Forelimb muscle (tissue), 1 donor: ENCODE results near the gene DOK4. TPM values are rescaled to one million over a fixed set of nuclear protein-coding genes. Genes with fewer than 3 reads are reported as not detected.
"Not testable (repeated sequence)": the region's sequence is repeated elsewhere in the genome, so short reads cannot be mapped to it uniquely, and the experiment has no call there.

Source experiments
- DNase-seq: peaks from one replicate; pipeline ENCODE4 v3.0.0-alpha.2; 2013; ENCODE audit warnings: low read depth
- polyA plus RNA-seq: library from polyadenylated mRNA; unstranded; fragments of 120-200 nt; gene quantifications from one replicate; pipeline ENCODE4 v1.2.1, GENCODE V29; 2013; ENCODE audit not compliant: insufficient read length

The DOK4 gene
- polyA plus RNA-seq, 1 donor: 8.4 TPM

DNA sequence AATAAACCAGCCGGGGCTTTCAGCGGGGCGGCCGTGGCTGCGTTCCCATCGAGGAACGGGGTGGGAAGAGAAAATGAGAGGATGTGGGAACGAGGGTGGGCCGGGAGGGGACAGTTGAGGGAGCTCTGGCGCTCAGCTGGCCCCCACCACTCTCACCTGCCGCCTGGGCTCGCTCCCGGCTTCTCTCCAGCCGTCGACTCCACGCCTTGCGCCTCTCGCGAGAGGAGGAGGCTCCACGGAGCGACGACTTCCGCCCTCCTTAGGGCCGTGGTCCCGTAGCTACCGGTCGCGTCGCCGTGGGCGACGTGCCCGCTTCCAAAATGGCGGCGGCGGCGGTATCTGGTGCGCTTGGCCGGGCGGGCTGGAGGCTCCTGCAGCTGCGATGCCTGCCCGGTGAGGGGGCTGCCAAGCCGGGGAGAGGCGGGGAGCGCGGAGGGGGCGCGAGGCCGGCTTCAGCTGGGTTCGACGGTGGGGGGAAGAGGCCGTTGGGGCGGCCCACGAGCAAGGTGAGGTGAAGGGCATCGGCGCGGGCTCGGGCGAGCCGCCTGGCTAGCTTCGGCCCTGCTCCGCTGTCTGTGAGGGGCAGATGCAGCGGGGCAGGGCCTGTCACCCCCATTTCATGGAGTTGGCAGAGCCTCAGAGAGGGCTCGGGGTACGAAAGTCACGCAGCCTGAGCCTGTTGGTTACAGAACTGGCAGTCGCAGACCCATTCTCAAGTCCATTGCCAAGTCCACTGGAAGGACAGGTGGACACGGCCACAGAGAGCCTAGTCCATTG lies 38.9 kb downstream of the DOK4 start, which contains the start of the genes CIAPIN1 and COQ9:
CIAPIN1 (minus strand) TSS at position 200 of the 777 bp plus-strand sequence. CDS start 6,457 bp downstream, outside the sequence.
COQ9 (plus strand) TSS at position 294 of the 777 bp plus-strand sequence; CDS start at position 321, 27 bp downstream.
- peak; percentile 90 for DNase-seq

GRCh38 chr16:57446531-57447185 lies 39.6 kb downstream of the DOK4 start:
- DNase-seq: no peak

GRCh38 chr16:57445510-57445909 lies 40.8 kb downstream of the DOK4 start:
- no peak for DNase-seq

DNA sequence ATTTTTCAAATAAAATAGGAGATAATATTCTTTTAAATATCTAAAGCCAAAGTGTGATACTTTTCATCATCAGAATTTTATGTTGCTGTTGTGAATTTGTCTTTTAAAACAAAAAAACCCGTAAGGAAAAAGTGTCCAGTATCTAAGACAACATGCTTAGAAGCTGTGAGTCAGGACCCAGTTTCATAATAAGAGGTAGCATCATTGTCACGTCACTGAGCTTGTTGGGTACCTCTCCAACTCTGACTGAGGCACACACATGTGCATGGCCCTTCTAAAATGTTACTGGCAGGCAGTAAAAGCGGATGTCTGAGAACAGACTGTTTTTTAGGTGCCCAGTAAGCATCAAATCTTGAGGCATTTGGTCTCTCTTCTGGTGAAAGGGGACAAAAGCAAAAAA lies 41.6 kb downstream of the DOK4 start:
- DNase-seq: no peak

- not testable (repeated sequence) for DNase-seq
These were observed 45.7 kb downstream of the DOK4 start for GRCh38 chr16:57440551-57440950.

- DNase-seq: not testable (repeated sequence)
These were observed 46.3 kb downstream of the DOK4 start for GRCh38 chr16:57439947-57440346.

GRCh38 chr16:57435838-57436237 lies 50.5 kb downstream of the DOK4 start:
- DNase-seq: no peak

GRCh38 chr16:57434003-57434402 lies 52.3 kb downstream of the DOK4 start:
- no peak for DNase-seq

GRCh38 chr16:57432989-57433388 lies 53.3 kb downstream of the DOK4 start:
- DNase-seq: no peak

DNA sequence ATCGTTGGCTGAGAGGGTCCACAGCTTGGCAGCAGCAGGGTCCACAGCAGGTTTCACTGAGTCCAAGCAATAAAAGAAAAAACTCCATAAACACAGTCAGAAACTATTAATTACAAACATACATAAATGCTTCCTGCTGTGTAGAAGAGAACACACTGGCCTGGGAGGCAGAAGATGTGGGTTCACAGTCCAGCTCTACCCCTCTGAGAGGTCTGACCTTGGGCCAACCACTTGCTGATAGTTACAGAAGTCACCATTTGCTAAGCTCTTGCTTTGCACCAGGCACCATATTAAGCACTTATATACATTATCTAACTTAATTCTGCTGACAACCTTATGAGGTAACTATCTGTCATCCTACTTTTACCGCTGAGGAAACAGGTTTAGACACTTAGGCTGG lies 53.8 kb downstream of the DOK4 start:
- no peak for DNase-seq

DNA sequence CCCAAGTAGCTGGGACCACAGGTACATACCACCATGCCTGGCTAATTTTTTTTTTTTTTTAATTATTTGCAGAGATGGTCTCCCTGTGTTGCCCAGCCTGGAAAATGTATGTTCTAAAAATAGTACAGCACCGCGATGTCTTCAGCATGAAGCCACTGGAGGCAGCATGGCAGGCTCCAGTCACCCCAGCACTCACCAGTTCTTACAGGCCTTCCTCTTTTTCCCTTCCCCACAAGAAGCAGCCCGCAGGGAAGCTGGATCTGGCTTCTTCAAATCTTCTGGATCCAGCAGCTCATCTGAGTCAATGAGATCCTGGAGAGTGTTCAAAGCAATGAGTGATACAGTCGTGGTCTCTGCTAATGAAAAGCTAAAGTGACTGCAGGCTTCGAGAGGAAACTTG lies 55.3 kb downstream of the DOK4 start:
- DNase-seq: no peak

GRCh38 chr16:57427824-57428223 lies 58.5 kb downstream of the DOK4 start:
- no peak for DNase-seq

DNA sequence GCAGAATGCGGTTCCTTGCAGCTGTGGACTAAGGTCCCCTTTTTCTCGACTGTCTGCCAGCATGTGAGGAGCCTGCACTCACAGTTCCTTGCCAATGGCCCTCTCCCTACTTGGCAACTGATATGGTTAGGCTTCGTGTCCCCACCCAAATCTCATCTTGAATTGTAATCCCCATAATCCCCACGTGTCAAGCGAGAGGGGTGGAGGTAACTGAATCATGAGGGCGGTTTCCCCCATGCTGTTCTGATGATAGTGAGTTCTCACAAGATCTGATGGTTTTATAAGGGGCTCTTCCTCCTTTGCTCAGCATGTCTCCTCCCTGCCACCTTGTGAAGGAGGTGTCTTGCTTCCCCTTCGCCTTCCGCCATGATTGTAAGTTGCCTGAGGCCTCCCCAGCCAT lies 59.0 kb downstream of the DOK4 start:
- DNase-seq: no peak

DNA sequence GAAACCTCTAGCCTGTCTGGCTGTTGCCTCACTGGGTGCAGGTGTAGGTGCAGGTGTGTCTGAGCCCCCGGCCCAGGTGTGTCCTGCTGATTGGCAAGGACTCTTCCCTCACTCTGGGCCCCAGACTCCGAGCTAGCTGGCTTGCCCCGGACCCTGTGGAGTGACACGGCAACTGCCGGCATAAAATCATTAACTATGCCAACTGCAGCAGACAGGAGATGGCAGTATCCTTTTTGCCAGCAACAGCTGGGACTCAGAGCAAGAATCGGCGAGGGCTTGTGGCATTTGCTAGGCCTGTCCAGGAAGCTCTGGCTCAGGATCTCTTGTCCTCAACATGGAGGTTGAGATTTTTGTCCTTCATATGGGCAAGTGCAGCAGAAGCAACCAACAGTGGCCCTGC lies 59.9 kb downstream of the DOK4 start:
- no peak for DNase-seq

GRCh38 chr16:57424583-57424982 lies 61.7 kb downstream of the DOK4 start:
- no peak for DNase-seq

GRCh38 chr16:57423152-57423551 lies 63.1 kb downstream of the DOK4 start:
- DNase-seq: no peak

DNA sequence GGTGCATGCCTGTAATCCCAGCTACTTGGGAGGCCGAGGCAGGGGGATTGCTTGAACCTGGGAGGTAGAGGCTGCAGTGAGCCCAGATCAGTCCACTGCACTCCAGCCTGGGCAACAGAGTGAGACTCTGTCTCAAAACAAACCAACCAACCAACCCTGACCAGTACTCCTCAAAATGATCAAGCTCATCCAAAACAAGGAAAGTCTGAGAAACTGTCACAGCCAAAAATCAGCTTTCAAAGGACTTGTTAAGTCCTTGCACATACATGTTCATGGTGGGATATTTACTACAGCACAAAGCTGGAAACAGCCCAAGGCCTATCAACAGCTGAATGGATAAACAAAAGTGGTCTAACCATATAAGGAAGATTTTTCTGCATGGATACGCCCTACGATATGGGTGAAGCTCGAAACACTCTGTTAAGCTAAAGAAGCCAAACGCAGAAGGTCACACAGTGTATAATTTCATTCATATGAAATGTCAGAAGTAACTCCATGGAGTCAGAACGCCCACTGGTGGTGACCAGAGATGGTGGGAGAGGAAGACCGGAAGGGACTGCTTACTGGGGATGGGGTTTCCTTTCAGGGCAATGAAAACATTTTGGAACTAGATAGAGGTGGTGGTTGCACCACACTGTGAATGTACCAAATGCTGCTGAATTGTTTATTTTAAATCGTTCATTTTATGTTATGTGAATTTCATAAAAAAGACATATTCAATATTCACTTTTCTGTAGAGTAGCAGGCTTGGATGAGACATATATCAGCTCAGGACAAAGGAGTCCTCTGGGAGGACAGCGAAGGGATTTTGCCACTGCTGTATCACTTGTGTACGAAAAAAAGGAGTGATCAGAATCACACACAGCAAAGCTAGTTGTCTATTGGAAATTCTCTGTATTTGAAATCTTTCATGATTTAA lies 64.0 kb downstream of the DOK4 start:
- peak; percentile 54 for DNase-seq

Other genes with a start within 250 kb of the DOK4 start
- 41.7 TPM for gene ARL2BP, start 241.2 kb downstream of the DOK4 start, polyA plus RNA-seq
- gene PLLP, start 201.8 kb downstream of the DOK4 start, polyA plus RNA-seq: 1.1 TPM
- 0.24 TPM for gene CCL22, start 127.7 kb downstream of the DOK4 start, polyA plus RNA-seq
- gene CX3CL1, start 114.0 kb downstream of the DOK4 start, polyA plus RNA-seq: 5.6 TPM
- gene CCL17, start 81.7 kb downstream of the DOK4 start, polyA plus RNA-seq: not detected
- gene CIAPIN1, start 39.1 kb downstream of the DOK4 start, polyA plus RNA-seq: 65.4 TPM
- gene COQ9, start 39.0 kb downstream of the DOK4 start, polyA plus RNA-seq: 76.5 TPM
- gene POLR2C, start 23.8 kb downstream of the DOK4 start, polyA plus RNA-seq: 44.2 TPM
- gene CCDC102A, start 50.1 kb upstream of the DOK4 start, polyA plus RNA-seq: 12.2 TPM
- 1.7 TPM for gene ADGRG5, start 56.1 kb upstream of the DOK4 start, polyA plus RNA-seq
- gene ADGRG1, start 142.1 kb upstream of the DOK4 start, polyA plus RNA-seq: 5.8 TPM
- gene ADGRG3, start 181.8 kb upstream of the DOK4 start, polyA plus RNA-seq: 0.29 TPM
- gene DRC7, start 208.3 kb upstream of the DOK4 start, polyA plus RNA-seq: 0.28 TPM
- gene KATNB1, start 249.3 kb upstream of the DOK4 start, polyA plus RNA-seq: 44.6 TPM